K562 (cell line): ENCODE results near the gene CRIP1. TPM values are rescaled to one million over a fixed set of nuclear protein-coding genes. Genes with fewer than 3 reads are reported as not detected.

ENCODE experiments used
- ATAC-seq: fragments of 200-7000 bp; cut with Tn5 transposase; 3 replicates; pipeline ENCODE4 v1.9.1; 2020; ENCODE audit warnings: moderate library complexity
- BruUV-seq: library from RNA; stranded (reverse); fragments of 400-500 nt; replicated peaks from 2 replicates; lab custom pipeline; 2021; lab: Mats Ljungman, UMichigan
- CTCF ChIA-PET: fragments of 300-600 bp; formaldehyde crosslinking; extraction: SDS; loops from one replicate; lab custom pipeline; 2021; ENCODE audit warnings: low intra/inter-chr PET ratio; lab: Yijun Ruan, JAX
- POLR2A ChIA-PET: fragments of 300-600, 350-650 bp; sonication (Branson Sonifier 250); formaldehyde crosslinking; extraction: SDS; loops from one replicate; lab custom pipeline; 2021; ENCODE audit warnings: antibody characterized with exemption, inconsistent platforms; lab: Yijun Ruan, JAX
- DNase-seq, 4 experiments: peaks; one replicate each; pipeline versions ENCODE4 v3.0.0 to v3.0.0-alpha.2; 2011 to 2018; ENCODE audit warnings: low spot score in 3 of 4, mixed read lengths in 3 of 4; ENCODE audit errors: extremely low read depth in 1 of 4
- FAIRE-seq: peaks from 2 replicates; lab custom pipeline; 2011; peaks lifted over from hg19 to GRCh38; lab: Jason Lieb, UNC
- H2AFZ ChIP-seq: 2 replicates; pipeline ENCODE4 v1.6.0; 2011; ENCODE audit warnings: low read depth, low read length, control low read depth, inconsistent platforms
- H3K27ac ChIP-seq: fragments of 200-600 bp; 3 replicates; pipeline ENCODE4 v1.8.0; 2011; ENCODE audit warnings: low read depth, mild to moderate bottlenecking, control low read depth, inconsistent platforms, low read length, moderate library complexity, mixed read lengths; ENCODE audit errors: extremely low read depth
- H3K27me3 ChIP-seq, 2 experiments: fragments of 300-600 bp in 1 of 2; 2 replicates in 1 of 2; 3 replicates in 1 of 2; pipeline versions ENCODE4 v1.6.0 to v1.8.0; 2011; ENCODE audit warnings: inconsistent platforms in 2 of 2, low read length in 2 of 2, mild to moderate bottlenecking in 1 of 2, mixed read lengths in 1 of 2, moderate library complexity in 1 of 2; ENCODE audit not compliant: control insufficient read depth in 2 of 2, insufficient read depth in 2 of 2
- H3K36me3 ChIP-seq: fragments of 300-600 bp; 3 replicates; pipeline ENCODE4 v1.8.0; 2011; ENCODE audit warnings: mild to moderate bottlenecking, low read length, inconsistent platforms; ENCODE audit not compliant: control insufficient read depth, insufficient read depth
- H3K4me1 ChIP-seq, 2 experiments: fragments of 200-600 bp in 1 of 2; replicated peaks in 1 of 2; 2 replicates in 1 of 2; 3 replicates in 1 of 2; pipeline versions ENCODE4 v1.5.1 to v1.8.0; 2011; ENCODE audit warnings: inconsistent platforms in 2 of 2, low read length in 2 of 2, mild to moderate bottlenecking in 1 of 2, mixed read lengths in 1 of 2, moderate library complexity in 1 of 2; ENCODE audit not compliant: control insufficient read depth in 2 of 2, insufficient read depth in 2 of 2
- H3K4me2 ChIP-seq: 2 replicates; pipeline ENCODE4 v1.6.1; 2011; ENCODE audit warnings: low read length, control low read depth, inconsistent platforms, mixed read lengths; ENCODE audit not compliant: insufficient read depth
- H3K4me3 ChIP-seq: fragments of 200-600 bp; sonication (generic), shearing (Covaris generic); 2 replicates; pipeline ENCODE4 v1.5.1; 2016; ENCODE audit warnings: control low read depth, inconsistent platforms
- H3K79me2 ChIP-seq: fragments of 200-600 bp; 3 replicates; pipeline ENCODE4 v1.8.0; 2011; ENCODE audit warnings: low read length, inconsistent platforms; ENCODE audit not compliant: control insufficient read depth, insufficient read depth
- H3K9ac ChIP-seq, 2 experiments: 2 replicates each; pipeline versions ENCODE4 v1.6.0 to v1.6.1; 2011; ENCODE audit warnings: low read depth in 2 of 2, low read length in 2 of 2, control low read depth in 1 of 2, inconsistent platforms in 1 of 2, mild to moderate bottlenecking in 1 of 2, mixed read lengths in 1 of 2; ENCODE audit not compliant: insufficient read depth in 1 of 2
- H3K9me1 ChIP-seq: one replicate; pipeline ENCODE4 v1.6.0; 2011; ENCODE audit warnings: inconsistent platforms, mild to moderate bottlenecking, low read length, moderate library complexity; ENCODE audit not compliant: control insufficient read depth, insufficient read depth
- H3K9me3 ChIP-seq: replicated peaks from 2 replicates; pipeline ENCODE4 v1.5.1; 2011; ENCODE audit warnings: low read depth, low read length, inconsistent platforms; ENCODE audit not compliant: control insufficient read depth, insufficient read depth
- H4K20me1 ChIP-seq: replicated peaks from 2 replicates; pipeline ENCODE4 v1.6.1; 2011; ENCODE audit warnings: low read length, inconsistent platforms, mixed read lengths; ENCODE audit not compliant: control insufficient read depth, insufficient read depth
- CHCHD3 ChIP-seq: fragments of 250-450 bp; sonication (Bioruptor Pico); IDR thresholded peaks from 2 replicates; pipeline ENCODE4 v2.1.2; 2022; ENCODE audit warnings: mild to moderate bottlenecking
- HDAC3 ChIP-seq: fragments of 450-650 bp; IDR thresholded peaks from 2 replicates; pipeline ENCODE4 v1.6.1; 2018; ENCODE audit warnings: borderline replicate concordance, mild to moderate bottlenecking, moderate library complexity; ENCODE audit not compliant: partially characterized antibody
- KDM5B ChIP-seq: fragments of 200-600 bp; sonication (generic); IDR thresholded peaks from 2 replicates; pipeline ENCODE4 v1.6.1; 2012; ENCODE audit warnings: low read depth, mild to moderate bottlenecking, moderate library complexity, low read length, control low read depth, inconsistent platforms; ENCODE audit not compliant: insufficient replicate concordance
- MYNN ChIP-seq, 2 experiments: sonication (generic); formaldehyde crosslinking in 1 of 2; IDR thresholded peaks; 2 replicates each; pipeline versions ENCODE4 v1.5.0 to v1.6.1; 2016 to 2020; ENCODE audit warnings: antibody characterized with exemption in 1 of 2, missing genetic modification reagents in 1 of 2
- NCOA6 ChIP-seq: fragments of 450-650 bp; IDR thresholded peaks from 2 replicates; pipeline ENCODE4 v1.6.1; 2017; ENCODE audit warnings: mild to moderate bottlenecking
- POLR2A ChIP-seq: fragments of 450-650 bp; conservative IDR thresholded peaks from 2 replicates; pipeline ENCODE4 v1.6.1; 2016
- RBM15 ChIP-seq: fragments of 200-400 bp; formaldehyde crosslinking; IDR thresholded peaks from 2 replicates; pipeline ENCODE4 v1.6.1; 2018; ENCODE audit warnings: mild to moderate bottlenecking, low read length, moderate library complexity; ENCODE audit not compliant: insufficient read depth
- RBM39 ChIP-seq: fragments of 200-400 bp; formaldehyde crosslinking; optimal IDR thresholded peaks from 2 replicates; pipeline ENCODE3; 2018; ENCODE audit warnings: low read depth, low read length
- SMARCB1 ChIP-seq: IDR thresholded peaks from 2 replicates; pipeline ENCODE4 v1.6.1; 2011; ENCODE audit warnings: improper control_type of control experiment, low read depth; ENCODE audit not compliant: insufficient read length
- YY1 ChIP-seq, 3 experiments: IDR thresholded peaks; 2 replicates each; pipeline ENCODE4 v1.6.1; 2011; ENCODE audit warnings: low read length in 2 of 3, mild to moderate bottlenecking in 2 of 3, moderate library complexity in 2 of 3, borderline replicate concordance in 1 of 3, control low read depth in 1 of 3, low read depth in 1 of 3; ENCODE audit not compliant: insufficient read depth in 3 of 3, insufficient replicate concordance in 2 of 3, control insufficient read depth in 1 of 3, insufficient read length in 1 of 3; ENCODE audit errors: extremely low read depth in 1 of 3
- ZNF384 ChIP-seq: IDR thresholded peaks from 2 replicates; pipeline ENCODE4 v1.6.1; 2012; ENCODE audit warnings: low read depth, low read length, improper control_type of control experiment
- ZNF764 ChIP-seq: fragments of 250-450 bp; sonication (Bioruptor Pico); IDR thresholded peaks from 2 replicates; pipeline ENCODE4 v1.4.0; 2020; ENCODE audit warnings: low read depth, mild to moderate bottlenecking, moderate library complexity
- ZNF766 ChIP-seq: fragments of 200-800 bp; sonication (Bioruptor generic); conservative IDR thresholded peaks from 2 replicates; pipeline ENCODE4 v1.6.1; 2016; ENCODE audit warnings: missing genetic modification characterization, missing compliant biosample characterization
- WGBS: fragments of 100-300 bp; shearing (Covaris generic); methylation state at CpG from one replicate; pipeline ENCODE4 v1.1.6; 2016; ENCODE audit warnings: low coverage, mixed read lengths; ENCODE audit not compliant: insufficient coverage; ENCODE audit errors: missing lambda C conversion rate; 5-methylcytosine and 5-hydroxymethylcytosine counted together
- in situ Hi-C: fragments of 300-500 bp; cut with MboI; formaldehyde crosslinking; loops from 4 replicates; pipeline ENCODE4 v1.15.0; 2018; ENCODE audit warnings: inconsistent platforms, mixed read lengths
- intact Hi-C: fragments of 100-400 bp; cut with micrococcal nuclease; formaldehyde crosslinking; loops from 2 replicates; pipeline ENCODE4 v1.14.2; 2022
- polyA plus RNA-seq, 8 experiments: library from polyadenylated mRNA; depleted of rRNA in 4 of 8; stranded (reverse) in 5 of 8; unstranded in 3 of 8; fragments of >200 nt; fragmentation: Nextera tagmentation in 2 of 8; fragmentation: Illumina TruSeq in 1 of 8; extraction: Ambion mirVana in 2 of 8; extraction: Trizol in 1 of 8; gene quantifications; 2 replicates each; pipeline versions ENCODE4 v1.2.1 to v1.2.3, GENCODE V29; 2011 to 2014; ENCODE audit warnings: inconsistent platforms in 1 of 8, missing spikeins in 1 of 8
- total RNA-seq, 7 experiments: library from RNA; depleted of rRNA in 6 of 7; stranded (reverse); fragments of >200 nt in 6 of 7; fragmentation: Illumina TruSeq in 2 of 7; extraction: Trizol in 2 of 7; gene quantifications; 2 replicates each; pipeline versions ENCODE4 v1.2.1 to v1.2.3, GENCODE V29; 2011 to 2021; ENCODE audit warnings: low replicate concordance in 1 of 7
- TF ChIP-seq, protein P1 (sequence below): sonication (generic); formaldehyde crosslinking; IDR thresholded peaks from 2 replicates; pipeline ENCODE4 v1.8.0; 2022; ENCODE audit warnings: mild to moderate bottlenecking, missing genetic modification reagents
- TF ChIP-seq, protein P2 (sequence below): fragments of 200-800 bp; sonication (Bioruptor generic); IDR thresholded peaks from 2 replicates; pipeline ENCODE4 v1.6.1; 2017; ENCODE audit warnings: missing genetic modification characterization, missing compliant biosample characterization
- TF ChIP-seq, protein P3 (sequence below): IDR thresholded peaks from 2 replicates; pipeline ENCODE4 v1.6.1; 2016; ENCODE audit warnings: missing genetic modification characterization, missing compliant biosample characterization

Gene CRIP1
- total and polyA plus RNA-seq, 9 of the 15 experiments (the other 6 are each of a cell fraction or from before 2014, with no cell fraction given), result 0.11 to 0.58 (median 0.14) TPM; not detected in 6

DNA sequence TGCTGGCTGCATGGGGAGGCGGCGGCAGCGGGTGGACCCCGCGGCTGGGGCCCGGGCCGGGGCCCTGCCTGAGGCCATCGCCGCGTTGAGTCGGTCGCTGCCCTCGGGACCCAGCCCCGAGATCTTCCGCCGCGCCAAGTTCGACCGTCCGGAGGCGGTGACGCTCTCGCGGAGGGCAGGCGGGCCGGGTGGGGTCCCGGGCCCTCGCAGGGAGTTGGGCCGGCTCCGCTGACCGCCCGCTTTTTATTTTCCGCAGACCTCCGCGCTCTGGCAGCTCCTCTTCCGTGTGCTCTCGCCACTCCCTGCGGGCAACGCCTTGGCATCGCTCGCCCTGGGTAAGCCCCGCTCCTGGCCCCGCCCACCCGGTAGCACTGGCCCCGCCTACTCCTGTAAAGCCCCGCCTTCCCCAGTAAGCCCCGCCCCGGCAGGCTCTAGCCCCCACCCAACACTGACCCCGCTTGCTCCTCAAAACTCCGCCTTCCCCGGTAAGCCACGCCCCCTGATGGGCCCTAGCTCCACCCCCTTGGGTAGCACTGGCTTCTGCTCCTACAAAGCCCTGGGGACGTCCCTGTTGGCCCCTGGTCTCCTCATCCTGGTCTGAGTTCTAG lies 4.8 kb downstream of the CRIP1 start:
- H3K9me1 ChIP-seq, result no peaks in the 10 kb centered on the region
- H4K20me1 ChIP-seq, result peaks cover 6% of the 10 kb centered on the region
- peak overlapping the region; percentile 83 for H3K4me3 ChIP-seq
- BruUV-seq, result no TSS peak
- H3K9ac ChIP-seq, result peak overlapping the region; percentile 71 to 91; a peak in 3 of 4 replicates
- intact Hi-C loops, result loop anchor here (2.0 kb wide), 2 partner anchors 121 to 191 kb away; partner anchors contain the start of gene BRF1
- peak; percentile 62 for ATAC-seq
- H2AFZ ChIP-seq, result peak overlapping the region; percentile 90
- no peaks in the 10 kb centered on the region for H3K9me3 ChIP-seq
- H3K4me2 ChIP-seq, result peak overlapping the region; percentile 71; the same call in 1 of the 2 replicates
- DNase-seq, result peak; percentile 86 to 95 (median 88)
- ChIA-PET CTCF (interaction anchor here (0.7 to 1.4 kb wide), 2 partner anchors 9 to 121 kb away, joined by 3 to 5 read pairs; no protein-coding TSS in a partner anchor), POLR2A (interaction anchor here (0.6 to 2.1 kb wide), 3 partner anchors 9 to 929 kb away, joined by 3 to 15 read pairs (median 4); no protein-coding TSS in a partner anchor)
- peak; percentile 89 for FAIRE-seq
- under 1% methylated on average over 26 of the region's 53 CpGs for WGBS
- H3K27ac ChIP-seq, result peak overlapping the region; percentile 87
- in situ Hi-C loops, result no loop called here
- H3K79me2 ChIP-seq, result peaks cover 5% of the 10 kb centered on the region; the same call in 2 of the 3 replicates
- peaks cover 2% of the 10 kb centered on the region; the same call in 1 of the 3 replicates for H3K36me3 ChIP-seq
- no peaks in the 10 kb centered on the region for H3K27me3 ChIP-seq
- peaks cover 0 to 84% of the 10 kb centered on the region in 2 experiments; a peak in 4 of 5 replicates for H3K4me1 ChIP-seq
- TF ChIP-seq KDM5B (peak; percentile 13), CHCHD3 (no peak), NCOA6 (no peak), ZNF766 (CRISPR knock-in tag) (peak; percentile 11; the same call in 1 of the 2 replicates), ZNF764 (CRISPR knock-in tag) (no peak), YY1 (IDR thresholded peaks at IDR 0.05; ENCODE audit: borderline replicate concordance in 1 of 3, control insufficient read depth in 1 of 3, extremely low read depth in 1 of 3, insufficient read depth in 3 of 3, insufficient read length in 1 of 3, insufficient replicate concordance in 2 of 3, low read depth in 1 of 3, low read length in 2 of 3) (peak in 1 of 3 experiments; percentile 9), HDAC3 (no peak), RBM39 (no peak), SMARCB1 (no peak), MYNN (IDR thresholded peaks at IDR 0.05) (no peak), MYNN (CRISPR knock-in tag; IDR thresholded peaks at IDR 0.05) (no peak), POLR2A (peak; percentile 77), ZNF384 (no peak), RBM15 (no peak)
- TF ChIP-seq, protein P1, sequence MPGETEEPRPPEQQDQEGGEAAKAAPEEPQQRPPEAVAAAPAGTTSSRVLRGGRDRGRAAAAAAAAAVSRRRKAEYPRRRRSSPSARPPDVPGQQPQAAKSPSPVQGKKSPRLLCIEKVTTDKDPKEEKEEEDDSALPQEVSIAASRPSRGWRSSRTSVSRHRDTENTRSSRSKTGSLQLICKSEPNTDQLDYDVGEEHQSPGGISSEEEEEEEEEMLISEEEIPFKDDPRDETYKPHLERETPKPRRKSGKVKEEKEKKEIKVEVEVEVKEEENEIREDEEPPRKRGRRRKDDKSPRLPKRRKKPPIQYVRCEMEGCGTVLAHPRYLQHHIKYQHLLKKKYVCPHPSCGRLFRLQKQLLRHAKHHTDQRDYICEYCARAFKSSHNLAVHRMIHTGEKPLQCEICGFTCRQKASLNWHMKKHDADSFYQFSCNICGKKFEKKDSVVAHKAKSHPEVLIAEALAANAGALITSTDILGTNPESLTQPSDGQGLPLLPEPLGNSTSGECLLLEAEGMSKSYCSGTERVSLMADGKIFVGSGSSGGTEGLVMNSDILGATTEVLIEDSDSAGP, result no peak
- TF ChIP-seq, protein P2, sequence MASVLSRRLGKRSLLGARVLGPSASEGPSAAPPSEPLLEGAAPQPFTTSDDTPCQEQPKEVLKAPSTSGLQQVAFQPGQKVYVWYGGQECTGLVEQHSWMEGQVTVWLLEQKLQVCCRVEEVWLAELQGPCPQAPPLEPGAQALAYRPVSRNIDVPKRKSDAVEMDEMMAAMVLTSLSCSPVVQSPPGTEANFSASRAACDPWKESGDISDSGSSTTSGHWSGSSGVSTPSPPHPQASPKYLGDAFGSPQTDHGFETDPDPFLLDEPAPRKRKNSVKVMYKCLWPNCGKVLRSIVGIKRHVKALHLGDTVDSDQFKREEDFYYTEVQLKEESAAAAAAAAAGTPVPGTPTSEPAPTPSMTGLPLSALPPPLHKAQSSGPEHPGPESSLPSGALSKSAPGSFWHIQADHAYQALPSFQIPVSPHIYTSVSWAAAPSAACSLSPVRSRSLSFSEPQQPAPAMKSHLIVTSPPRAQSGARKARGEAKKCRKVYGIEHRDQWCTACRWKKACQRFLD (CRISPR knock-in tag), result peak; percentile 50
- TF ChIP-seq, protein P3, sequence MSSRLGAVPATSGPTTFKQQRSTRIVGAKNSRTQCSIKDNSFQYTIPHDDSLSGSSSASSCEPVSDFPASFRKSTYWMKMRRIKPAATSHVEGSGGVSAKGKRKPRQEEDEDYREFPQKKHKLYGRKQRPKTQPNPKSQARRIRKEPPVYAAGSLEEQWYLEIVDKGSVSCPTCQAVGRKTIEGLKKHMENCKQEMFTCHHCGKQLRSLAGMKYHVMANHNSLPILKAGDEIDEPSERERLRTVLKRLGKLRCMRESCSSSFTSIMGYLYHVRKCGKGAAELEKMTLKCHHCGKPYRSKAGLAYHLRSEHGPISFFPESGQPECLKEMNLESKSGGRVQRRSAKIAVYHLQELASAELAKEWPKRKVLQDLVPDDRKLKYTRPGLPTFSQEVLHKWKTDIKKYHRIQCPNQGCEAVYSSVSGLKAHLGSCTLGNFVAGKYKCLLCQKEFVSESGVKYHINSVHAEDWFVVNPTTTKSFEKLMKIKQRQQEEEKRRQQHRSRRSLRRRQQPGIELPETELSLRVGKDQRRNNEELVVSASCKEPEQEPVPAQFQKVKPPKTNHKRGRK (tag), result no peak
